ENCODE data around the gene PRPS2. TPM values are rescaled to one million over a fixed set of nuclear protein-coding genes. Genes with fewer than 3 reads are reported as not detected.

The PRPS2 gene
- total RNA-seq, 1 experiment from 2014 or later = 73.9 TPM

DNA sequence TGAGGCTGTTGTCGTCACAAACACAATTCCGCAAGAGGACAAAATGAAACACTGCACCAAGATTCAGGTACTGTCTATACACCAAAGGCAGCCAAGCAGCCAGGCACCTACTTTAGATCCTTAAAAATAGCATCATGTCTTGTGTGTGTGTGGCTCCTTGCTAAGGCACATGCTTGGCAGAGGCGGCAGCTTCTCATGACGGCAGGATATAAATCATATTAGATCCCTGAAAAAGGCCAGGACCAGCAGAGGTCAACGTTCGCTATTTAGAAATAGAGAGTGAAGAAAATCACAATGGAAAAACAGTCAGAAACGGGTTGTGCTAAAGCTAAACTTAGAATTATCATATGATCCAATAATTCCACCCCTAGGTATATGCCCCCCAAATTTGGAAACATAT lies 29.5 kb downstream of the PRPS2 start:
- no peak for DNase-seq
- ChIA-PET POLR2A (ENCODE audit: unreplicated experiment) (no interaction called here), CTCF (no interaction called here)
- BruUV-seq (replicated peaks) = no TSS peak
- H3K4me3 ChIP-seq (ENCODE audit: low read length) = no peak overlapping the region
- ATAC-seq = no peak
- H3K9me2 ChIP-seq (replicated peaks; ENCODE audit: low read length) = no peaks in the 10 kb centered on the region
- H3K4me1 ChIP-seq (ENCODE audit: insufficient read depth, low read length) = peaks cover 7% of the 10 kb centered on the region
- H3K27ac ChIP-seq (ENCODE audit: low read length) = no peak overlapping the region
- no peak overlapping the region for H2AFZ ChIP-seq (ENCODE audit: low read length)
- H3K36me3 ChIP-seq (ENCODE audit: low read depth, low read length) = peaks cover 26% of the 10 kb centered on the region
- no peaks in the 10 kb centered on the region for H3K9me3 ChIP-seq (ENCODE audit: low read length)
- H3K79me2 ChIP-seq (ENCODE audit: low read length) = no peaks in the 10 kb centered on the region
- H3K9ac ChIP-seq (ENCODE audit: low read length) = no peak overlapping the region
- H3K27me3 ChIP-seq (ENCODE audit: low read length) = no peaks in the 10 kb centered on the region
- no peak for TF ChIP-seq EZH2phosphoT487 (IDR thresholded peaks at IDR 0.05; ENCODE audit: borderline replicate concordance, low read length)
- TF ChIP-seq CTCF (conservative IDR thresholded peaks at IDR 0.05; ENCODE audit: low read depth, low read length) = no peak
- TF ChIP-seq EZH2 (IDR thresholded peaks at IDR 0.05; ENCODE audit: low read length, unreplicated experiment) = no peak
- H3F3A ChIP-seq (ENCODE audit: low read length, unreplicated experiment) = no peaks in the 10 kb centered on the region
- no peak overlapping the region for H3K4me2 ChIP-seq (ENCODE audit: low read length)
- H4K20me1 ChIP-seq (ENCODE audit: low read length) = no peaks in the 10 kb centered on the region
- intact Hi-C loops (cut with micrococcal nuclease) = no loop called here

- ChIA-PET POLR2A (ENCODE audit: unreplicated experiment) (no interaction called here), CTCF (no interaction called here)
- intact Hi-C loops (cut with micrococcal nuclease) = no loop called here
- Histone ChIP-seq H3K9me2 (replicated peaks; ENCODE audit: low read length) (no peaks in the 10 kb centered on the region), H3F3A (ENCODE audit: low read length, unreplicated experiment) (no peaks in the 10 kb centered on the region), H3K4me1 (ENCODE audit: insufficient read depth, low read length) (peaks cover 12% of the 10 kb centered on the region), H3K4me3 (ENCODE audit: low read length) (no peak overlapping the region), H3K79me2 (ENCODE audit: low read length) (no peaks in the 10 kb centered on the region), H3K27me3 (ENCODE audit: low read length) (no peaks in the 10 kb centered on the region), H3K4me2 (ENCODE audit: low read length) (no peak overlapping the region), H3K27ac (ENCODE audit: low read length) (no peak overlapping the region), H3K36me3 (ENCODE audit: low read depth, low read length) (peaks cover 26% of the 10 kb centered on the region), H4K20me1 (ENCODE audit: low read length) (no peaks in the 10 kb centered on the region), H3K9me3 (ENCODE audit: low read length) (no peaks in the 10 kb centered on the region), H2AFZ (ENCODE audit: low read length) (no peak overlapping the region), H3K9ac (ENCODE audit: low read length) (no peak overlapping the region)
- TF ChIP-seq EZH2phosphoT487 (IDR thresholded peaks at IDR 0.05; ENCODE audit: borderline replicate concordance, low read length) = no peak
- no peak for TF ChIP-seq CTCF (conservative IDR thresholded peaks at IDR 0.05; ENCODE audit: low read depth, low read length)
- TF ChIP-seq EZH2 (IDR thresholded peaks at IDR 0.05; ENCODE audit: low read length, unreplicated experiment) = no peak
- no peak for DNase-seq
- BruUV-seq (replicated peaks) = no TSS peak
- ATAC-seq = no peak
Measured at GRCh38 chrX:12824944-12825343, 33.7 kb downstream of the PRPS2 start.

- TF ChIP-seq EZH2phosphoT487 (IDR thresholded peaks at IDR 0.05; ENCODE audit: borderline replicate concordance, low read length) (no peak), CTCF (conservative IDR thresholded peaks at IDR 0.05; ENCODE audit: low read depth, low read length) (no peak), EZH2 (IDR thresholded peaks at IDR 0.05; ENCODE audit: low read length, unreplicated experiment) (no peak)
- peak; percentile 81 for ATAC-seq
- H3K9me3 ChIP-seq (ENCODE audit: low read length) = no peaks in the 10 kb centered on the region
- H3F3A ChIP-seq (ENCODE audit: low read length, unreplicated experiment) = no peaks in the 10 kb centered on the region
- no peak overlapping the region for H3K27ac ChIP-seq (ENCODE audit: low read length)
- no peaks in the 10 kb centered on the region for H3K9me2 ChIP-seq (replicated peaks; ENCODE audit: low read length)
- no TSS peak for BruUV-seq (replicated peaks)
- no peak overlapping the region for H3K4me3 ChIP-seq (ENCODE audit: low read length)
- peaks cover 20% of the 10 kb centered on the region for H3K36me3 ChIP-seq (ENCODE audit: low read depth, low read length)
- ChIA-PET POLR2A (ENCODE audit: unreplicated experiment) (no interaction called here), CTCF (no interaction called here)
- H3K9ac ChIP-seq (ENCODE audit: low read length) = no peak overlapping the region
- no peaks in the 10 kb centered on the region for H4K20me1 ChIP-seq (ENCODE audit: low read length)
- DNase-seq = peak; percentile 85
- H3K27me3 ChIP-seq (ENCODE audit: low read length) = no peaks in the 10 kb centered on the region
- peaks cover 12% of the 10 kb centered on the region for H3K4me1 ChIP-seq (ENCODE audit: insufficient read depth, low read length)
- H3K79me2 ChIP-seq (ENCODE audit: low read length) = no peaks in the 10 kb centered on the region
- intact Hi-C loops (cut with micrococcal nuclease) = no loop called here
- no peak overlapping the region for H2AFZ ChIP-seq (ENCODE audit: low read length)
- peak overlapping the region; percentile 38; the same call in 1 of the 2 replicates for H3K4me2 ChIP-seq (ENCODE audit: low read length)
Measured at GRCh38 chrX:12825801-12826200, 34.6 kb downstream of the PRPS2 start.

Data from PC-3 (cell line).